NB4 (cell line): ENCODE results near the gene CTNND2.

ENCODE experiments used
- CTCF ChIP-seq: IDR thresholded peaks from one replicate; pipeline ENCODE4 v1.5.1; 2012; ENCODE audit warnings: low read depth, low read length
- TF ChIP-seq, protein P1 (sequence below): IDR thresholded peaks from 2 replicates; pipeline ENCODE4 v1.6.1; 2011; ENCODE audit warnings: low read depth, low read length

DNA sequence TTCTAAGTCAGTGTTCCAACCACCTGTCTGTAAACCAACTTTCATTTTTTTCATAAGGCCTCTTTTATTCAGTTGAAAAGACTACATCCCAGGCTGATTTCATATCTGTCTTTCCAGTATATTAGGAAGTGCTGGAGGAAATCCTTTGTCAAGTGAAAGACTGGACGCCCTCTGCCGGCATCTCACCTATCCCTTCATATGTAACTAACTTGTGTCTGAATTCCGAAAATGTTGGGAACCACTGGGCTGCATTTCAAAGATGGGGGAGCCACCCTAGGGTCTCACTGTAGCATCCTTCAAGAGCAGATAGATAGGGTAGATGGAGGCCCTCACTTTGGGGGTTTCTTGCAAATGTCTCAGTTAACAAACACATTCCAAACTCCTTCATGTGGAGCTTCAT is 569.8 kb downstream of the CTNND2 start:
- TF ChIP-seq, protein P1, sequence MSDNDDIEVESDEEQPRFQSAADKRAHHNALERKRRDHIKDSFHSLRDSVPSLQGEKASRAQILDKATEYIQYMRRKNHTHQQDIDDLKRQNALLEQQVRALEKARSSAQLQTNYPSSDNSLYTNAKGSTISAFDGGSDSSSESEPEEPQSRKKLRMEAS, result no peak
- TF ChIP-seq CTCF, result no peak
